Neural progenitor cell (in vitro differentiated cells): ENCODE measurements around the gene INKA1. TPM values are rescaled to one million over a fixed set of nuclear protein-coding genes. Genes with fewer than 3 reads are reported as not detected.
"Not testable (repeated sequence)": the region's sequence is repeated elsewhere in the genome, so short reads cannot be mapped to it uniquely, and the experiment has no call there.

Source experiments
- DNase-seq: peaks from one replicate; pipeline ENCODE4 v3.0.0-alpha.2; 2016; ENCODE audit warnings: low spot score
- H2AFZ ChIP-seq: fragments of 200-600 bp; sonication (generic); replicated peaks from 2 replicates; pipeline ENCODE4 v1.6.1; 2016; ENCODE audit warnings: antibody characterized with exemption
- H3F3A ChIP-seq: fragments of 200-600 bp; sonication (generic); 2 replicates; pipeline ENCODE4 v1.6.1; 2016; ENCODE audit warnings: antibody characterized with exemption, low read depth
- H3K27ac ChIP-seq: fragments of 200-600 bp; sonication (generic); 2 replicates; pipeline ENCODE4 v1.5.1; 2016; ENCODE audit warnings: mild to moderate bottlenecking
- H3K27me3 ChIP-seq: fragments of 200-600 bp; sonication (generic); 2 replicates; pipeline ENCODE4 v1.6.1; 2016; ENCODE audit warnings: mild to moderate bottlenecking, moderate library complexity
- H3K36me3 ChIP-seq: fragments of 200-600 bp; sonication (generic); 2 replicates; pipeline ENCODE4 v1.5.1; 2016
- H3K4me1 ChIP-seq: fragments of 200-600 bp; sonication (generic); 2 replicates; pipeline ENCODE4 v1.6.1; 2016; ENCODE audit warnings: mixed run types
- H3K4me2 ChIP-seq: fragments of 200-600 bp; sonication (generic); 2 replicates; pipeline ENCODE4 v1.6.1; 2016
- H3K4me3 ChIP-seq: fragments of 200-600 bp; sonication (generic); 2 replicates; pipeline ENCODE4 v1.5.1; 2016
- H3K79me2 ChIP-seq: fragments of 200-600 bp; sonication (generic); 2 replicates; pipeline ENCODE4 v1.6.1; 2016; ENCODE audit warnings: low read depth
- H3K9ac ChIP-seq: fragments of 200-600 bp; sonication (generic); 2 replicates; pipeline ENCODE4 v1.6.1; 2016
- H3K9me3 ChIP-seq: fragments of 200-600 bp; sonication (generic); 2 replicates; pipeline ENCODE4 v1.5.1; 2016; ENCODE audit warnings: low read depth
- H4K20me1 ChIP-seq: fragments of 200-600 bp; sonication (generic); 2 replicates; pipeline ENCODE4 v1.6.1; 2016; ENCODE audit warnings: low read depth
- H3K27ac Mint-ChIP-seq: 3 replicates; pipeline ENCODE4 v1.8.0; 2021; ENCODE audit warnings: mixed read lengths
- H3K27me3 Mint-ChIP-seq: 2 replicates; pipeline ENCODE4 v1.8.0; 2022; ENCODE audit warnings: low read depth, mild to moderate bottlenecking, inconsistent platforms, moderate library complexity, mixed read lengths; ENCODE audit not compliant: insufficient read depth
- H3K36me3 Mint-ChIP-seq: 3 replicates; pipeline ENCODE4 v1.8.0; 2021; ENCODE audit warnings: mixed read lengths
- H3K4me1 Mint-ChIP-seq: 3 replicates; pipeline ENCODE4 v1.8.0; 2021; ENCODE audit warnings: mixed read lengths
- H3K4me3 Mint-ChIP-seq: 3 replicates; pipeline ENCODE4 v1.8.0; 2021; ENCODE audit warnings: mild to moderate bottlenecking, moderate library complexity, mixed read lengths
- H3K9me3 Mint-ChIP-seq: 3 replicates; pipeline ENCODE4 v1.8.0; 2020; ENCODE audit warnings: mixed read lengths
- CTCF ChIP-seq: fragments of 200-600 bp; sonication (generic); IDR thresholded peaks from 2 replicates; pipeline ENCODE4 v1.5.1; 2017; ENCODE audit warnings: antibody characterized with exemption, mild to moderate bottlenecking
- EZH2 ChIP-seq: fragments of 200-600 bp; sonication (generic); IDR thresholded peaks from 2 replicates; pipeline ENCODE4 v1.6.1; 2017; ENCODE audit warnings: antibody characterized with exemption, mild to moderate bottlenecking, moderate library complexity
- EZH2phosphoT487 ChIP-seq: fragments of 200-600 bp; sonication (generic); IDR thresholded peaks from 2 replicates; pipeline ENCODE4 v1.6.1; 2017; ENCODE audit warnings: antibody characterized with exemption
- total RNA-seq: library from RNA; depleted of rRNA; stranded (reverse); fragments of >200 nt; gene quantifications from 2 replicates; pipeline ENCODE4 v1.2.3, GENCODE V29; 2015; ENCODE audit warnings: low replicate concordance

The INKA1 gene
- total RNA-seq, 1 donor from 2014 or later, result not detected

DNA sequence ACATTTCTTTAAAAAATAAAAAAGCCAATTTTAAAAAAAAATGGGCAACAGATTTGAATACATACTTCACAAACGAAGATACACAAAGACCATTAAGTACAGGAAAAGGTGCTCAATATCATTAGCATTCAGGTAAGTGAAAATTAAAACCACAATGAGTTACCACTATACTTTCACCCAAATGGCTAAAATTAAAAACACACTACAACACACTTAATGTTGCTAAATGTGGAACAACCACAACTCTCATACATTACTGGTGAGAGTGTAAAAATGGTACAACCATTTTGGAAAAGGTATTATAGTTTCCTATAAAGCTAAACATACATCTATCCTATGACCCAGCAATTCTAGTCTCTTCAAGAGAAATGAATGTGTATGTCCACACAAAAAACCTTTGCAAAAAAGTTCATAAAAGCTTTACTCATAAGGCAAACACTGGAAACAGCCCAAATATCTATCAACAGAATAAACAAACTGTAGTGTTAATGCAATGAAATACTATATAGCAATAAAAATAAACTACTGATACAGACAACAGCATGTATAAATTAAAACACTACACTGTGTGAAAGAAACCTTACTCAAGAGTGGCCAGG, 31.6 kb upstream of the INKA1 start:
- Histone ChIP-seq H3K4me3 (no peak overlapping the region), H3K79me2 (peaks cover 99% of the 10 kb centered on the region), H4K20me1 (peaks cover 41% of the 10 kb centered on the region), H3K9me3 (no peaks in the 10 kb centered on the region), H3K4me1 (no peaks in the 10 kb centered on the region), H3K27me3 (no peaks in the 10 kb centered on the region), H3K4me2 (no peak overlapping the region), H3K9ac (no peak overlapping the region), H3K36me3 (no peaks in the 10 kb centered on the region), H2AFZ (no peak overlapping the region), H3F3A (no peaks in the 10 kb centered on the region), H3K27ac (no peak overlapping the region)
- no peak for DNase-seq
- Mint-ChIP-seq H3K27me3 (peaks cover 2% of the 10 kb centered on the region), H3K9me3 (no peaks in the 10 kb centered on the region), H3K4me3 (no peak overlapping the region), H3K36me3 (peaks cover 10% of the 10 kb centered on the region), H3K4me1 (no peaks in the 10 kb centered on the region), H3K27ac (no peak overlapping the region)
- no peak for TF ChIP-seq CTCF
- no peak for TF ChIP-seq EZH2
- no peak for TF ChIP-seq EZH2phosphoT487

GRCh38 chr3:49772703-49773102, 30.4 kb upstream of the INKA1 start:
- H3F3A ChIP-seq, result no peaks in the 10 kb centered on the region
- H3K9me3 ChIP-seq, result no peaks in the 10 kb centered on the region
- no peak overlapping the region for H3K4me3 Mint-ChIP-seq
- no peak overlapping the region for H3K27ac ChIP-seq
- DNase-seq, result no peak
- no peaks in the 10 kb centered on the region for H3K36me3 ChIP-seq
- H3K9ac ChIP-seq, result no peak overlapping the region
- no peak overlapping the region for H3K4me2 ChIP-seq
- H3K27me3 Mint-ChIP-seq, result peaks cover 2% of the 10 kb centered on the region
- H3K27ac Mint-ChIP-seq, result no peak overlapping the region
- no peaks in the 10 kb centered on the region for H3K4me1 ChIP-seq
- no peak overlapping the region for H3K4me3 ChIP-seq
- no peaks in the 10 kb centered on the region for H3K9me3 Mint-ChIP-seq
- peaks cover 48% of the 10 kb centered on the region for H4K20me1 ChIP-seq
- H3K79me2 ChIP-seq, result peaks cover 100% of the 10 kb centered on the region
- H2AFZ ChIP-seq, result no peak overlapping the region
- H3K27me3 ChIP-seq, result no peaks in the 10 kb centered on the region
- H3K4me1 Mint-ChIP-seq, result no peaks in the 10 kb centered on the region
- TF ChIP-seq EZH2 (no peak), CTCF (no peak), EZH2phosphoT487 (no peak)
- peaks cover 15% of the 10 kb centered on the region for H3K36me3 Mint-ChIP-seq

- Histone ChIP-seq H3K4me2 (no peak overlapping the region), H3F3A (no peaks in the 10 kb centered on the region), H3K27me3 (no peaks in the 10 kb centered on the region), H4K20me1 (peaks cover 48% of the 10 kb centered on the region), H2AFZ (no peak overlapping the region), H3K9me3 (no peaks in the 10 kb centered on the region), H3K4me1 (peaks cover under 1% of the 10 kb centered on the region), H3K36me3 (no peaks in the 10 kb centered on the region), H3K79me2 (peaks cover 100% of the 10 kb centered on the region), H3K4me3 (no peak overlapping the region), H3K9ac (no peak overlapping the region), H3K27ac (no peak overlapping the region)
- Mint-ChIP-seq H3K9me3 (no peaks in the 10 kb centered on the region), H3K4me1 (peaks cover 6% of the 10 kb centered on the region), H3K36me3 (peaks cover 24% of the 10 kb centered on the region), H3K4me3 (no peak overlapping the region), H3K27me3 (peaks cover 2% of the 10 kb centered on the region), H3K27ac (no peak overlapping the region)
- no peak for TF ChIP-seq EZH2
- TF ChIP-seq CTCF, result no peak
- no peak for TF ChIP-seq EZH2phosphoT487
- DNase-seq, result no peak
These were observed 27.5 kb upstream of the INKA1 start for GRCh38 chr3:49775538-49775937.

DNA sequence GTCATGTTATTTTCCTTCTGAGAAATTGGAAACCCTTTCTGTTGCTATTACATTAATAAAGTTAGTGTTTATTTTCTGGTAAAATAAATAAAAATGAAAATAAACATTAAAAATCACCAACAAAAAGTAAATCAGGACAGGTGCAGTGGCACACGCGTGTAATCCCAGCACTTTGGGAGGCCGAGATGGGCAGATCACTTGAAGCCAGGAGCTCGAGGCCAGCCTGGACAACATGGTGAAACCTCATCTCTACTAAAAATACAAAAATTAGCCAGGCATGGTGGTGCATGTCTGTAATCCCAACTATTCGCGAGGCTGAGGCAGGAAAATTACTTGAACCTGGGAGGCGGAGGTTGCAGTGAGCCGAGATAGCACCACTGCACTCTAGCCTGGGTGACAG, 27.0 kb upstream of the INKA1 start:
- H4K20me1 ChIP-seq, result peaks cover 51% of the 10 kb centered on the region
- H3K9me3 Mint-ChIP-seq, H3K27ac Mint-ChIP-seq, H3K36me3 ChIP-seq, H3K9me3 ChIP-seq, H3K27me3 ChIP-seq, H3K4me1 ChIP-seq, H3K4me2 ChIP-seq, DNase-seq, H3F3A ChIP-seq, H3K27me3 Mint-ChIP-seq, H2AFZ ChIP-seq, H3K4me3 Mint-ChIP-seq, H3K27ac ChIP-seq, H3K9ac ChIP-seq, H3K4me3 ChIP-seq: not testable (repeated sequence)
- H3K4me1 Mint-ChIP-seq, result peaks cover 12% of the 10 kb centered on the region
- peaks cover 24% of the 10 kb centered on the region for H3K36me3 Mint-ChIP-seq
- H3K79me2 ChIP-seq, result peaks cover 100% of the 10 kb centered on the region
